ENCODE data around the gene SHROOM3. TPM values are rescaled to one million over a fixed set of nuclear protein-coding genes. Genes with fewer than 3 reads are reported as not detected.
"Not testable (repeated sequence)": the region's sequence is repeated elsewhere in the genome, so short reads cannot be mapped to it uniquely, and the experiment has no call there.

SHROOM3 gene
- total RNA-seq, 1 donor from 2014 or later, result 45.1 TPM

- Histone ChIP-seq H3K36me3 (ENCODE audit: control insufficient read depth, insufficient read depth, low read length) (no peaks in the 10 kb centered on the region), H3K4me3 (ENCODE audit: low read depth, low read length) (no peak overlapping the region), H3K27me3 (ENCODE audit: control insufficient read depth, insufficient read depth, low read length) (no peaks in the 10 kb centered on the region)
- TF ChIP-seq, protein P1, sequence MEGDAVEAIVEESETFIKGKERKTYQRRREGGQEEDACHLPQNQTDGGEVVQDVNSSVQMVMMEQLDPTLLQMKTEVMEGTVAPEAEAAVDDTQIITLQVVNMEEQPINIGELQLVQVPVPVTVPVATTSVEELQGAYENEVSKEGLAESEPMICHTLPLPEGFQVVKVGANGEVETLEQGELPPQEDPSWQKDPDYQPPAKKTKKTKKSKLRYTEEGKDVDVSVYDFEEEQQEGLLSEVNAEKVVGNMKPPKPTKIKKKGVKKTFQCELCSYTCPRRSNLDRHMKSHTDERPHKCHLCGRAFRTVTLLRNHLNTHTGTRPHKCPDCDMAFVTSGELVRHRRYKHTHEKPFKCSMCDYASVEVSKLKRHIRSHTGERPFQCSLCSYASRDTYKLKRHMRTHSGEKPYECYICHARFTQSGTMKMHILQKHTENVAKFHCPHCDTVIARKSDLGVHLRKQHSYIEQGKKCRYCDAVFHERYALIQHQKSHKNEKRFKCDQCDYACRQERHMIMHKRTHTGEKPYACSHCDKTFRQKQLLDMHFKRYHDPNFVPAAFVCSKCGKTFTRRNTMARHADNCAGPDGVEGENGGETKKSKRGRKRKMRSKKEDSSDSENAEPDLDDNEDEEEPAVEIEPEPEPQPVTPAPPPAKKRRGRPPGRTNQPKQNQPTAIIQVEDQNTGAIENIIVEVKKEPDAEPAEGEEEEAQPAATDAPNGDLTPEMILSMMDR (IDR thresholded peaks at IDR 0.05; ENCODE audit: insufficient read depth, low read length, poor library complexity, severe bottlenecking), result no peak
- no peak for DNase-seq (ENCODE audit: low read depth)
These were observed 171.7 kb downstream of the SHROOM3 start for GRCh38 chr4:76606645-76607265.

- DNase-seq (ENCODE audit: low read depth), result no peak
- TF ChIP-seq, protein P1 (IDR thresholded peaks at IDR 0.05; ENCODE audit: insufficient read depth, low read length, poor library complexity, severe bottlenecking), result no peak
- H3K4me3 ChIP-seq (ENCODE audit: low read depth, low read length), result no peak overlapping the region
- no peaks in the 10 kb centered on the region for H3K27me3 ChIP-seq (ENCODE audit: control insufficient read depth, insufficient read depth, low read length)
- no peaks in the 10 kb centered on the region for H3K36me3 ChIP-seq (ENCODE audit: control insufficient read depth, insufficient read depth, low read length)
These were observed 172.3 kb downstream of the SHROOM3 start for GRCh38 chr4:76607266-76607799.

- Histone ChIP-seq H3K4me3 (ENCODE audit: low read depth, low read length) (no peak overlapping the region), H3K27me3 (ENCODE audit: control insufficient read depth, insufficient read depth, low read length) (no peaks in the 10 kb centered on the region), H3K36me3 (ENCODE audit: control insufficient read depth, insufficient read depth, low read length) (no peaks in the 10 kb centered on the region)
- TF ChIP-seq, protein P1 (IDR thresholded peaks at IDR 0.05; ENCODE audit: insufficient read depth, low read length, poor library complexity, severe bottlenecking), result no peak
- DNase-seq (ENCODE audit: low read depth), result no peak
These were observed 172.8 kb downstream of the SHROOM3 start for GRCh38 chr4:76607846-76608245.

GRCh38 chr4:76608549-76608948, 173.5 kb downstream of the SHROOM3 start:
- not testable (repeated sequence) for H3K36me3 ChIP-seq (ENCODE audit: control insufficient read depth, insufficient read depth, low read length); H3K4me3 ChIP-seq (ENCODE audit: low read depth, low read length); DNase-seq (ENCODE audit: low read depth); H3K27me3 ChIP-seq (ENCODE audit: control insufficient read depth, insufficient read depth, low read length)

DNA sequence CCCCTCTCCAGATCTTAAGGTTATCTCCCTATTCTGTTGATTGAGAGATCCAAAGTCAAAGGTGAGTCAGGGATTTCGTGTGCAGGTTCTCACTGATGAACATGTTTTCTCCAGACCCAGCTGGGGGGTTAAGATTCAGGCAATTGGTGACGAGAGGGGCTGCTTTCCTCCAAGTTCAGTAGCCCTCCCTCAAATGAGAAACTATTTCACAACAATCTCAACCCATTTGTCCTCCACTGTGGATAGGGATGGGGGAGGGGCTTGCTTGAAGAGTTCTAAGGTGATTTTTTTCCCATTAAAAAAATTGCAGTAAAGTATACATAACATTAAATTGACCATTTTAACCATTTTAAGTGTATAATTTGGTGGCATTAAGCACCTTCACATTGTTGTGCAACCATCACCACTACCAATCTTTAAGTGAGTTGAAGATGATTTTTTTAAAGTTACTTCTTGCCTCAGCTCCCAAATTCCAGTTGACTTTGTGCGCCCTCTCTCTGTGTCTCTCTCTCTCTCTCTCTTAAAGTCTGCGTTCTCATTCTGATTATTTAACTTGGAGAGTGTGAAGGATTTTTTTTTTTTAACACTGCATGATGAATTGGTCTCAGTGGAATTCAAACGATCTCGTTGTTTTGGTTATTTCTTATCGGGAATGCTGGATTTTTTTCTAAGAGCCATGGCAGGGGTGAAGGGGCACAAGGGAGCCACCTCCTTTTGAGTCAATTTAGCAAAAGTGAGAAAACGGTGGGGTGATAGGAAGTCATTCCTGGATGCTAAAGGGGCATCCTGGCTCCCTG, 175.9 kb downstream of the SHROOM3 start:
- Histone ChIP-seq H3K4me3 (ENCODE audit: low read depth, low read length) (no peak overlapping the region), H3K36me3 (ENCODE audit: control insufficient read depth, insufficient read depth, low read length) (peaks cover 1% of the 10 kb centered on the region), H3K27me3 (ENCODE audit: control insufficient read depth, insufficient read depth, low read length) (no peaks in the 10 kb centered on the region)
- DNase-seq (ENCODE audit: low read depth), result no peak
- TF ChIP-seq, protein P1 (IDR thresholded peaks at IDR 0.05; ENCODE audit: insufficient read depth, low read length, poor library complexity, severe bottlenecking), result no peak

GRCh38 chr4:76611616-76612207, 176.7 kb downstream of the SHROOM3 start:
- no peak for DNase-seq (ENCODE audit: low read depth)
- peaks cover 1% of the 10 kb centered on the region for H3K36me3 ChIP-seq (ENCODE audit: control insufficient read depth, insufficient read depth, low read length)
- H3K27me3 ChIP-seq (ENCODE audit: control insufficient read depth, insufficient read depth, low read length), result no peaks in the 10 kb centered on the region
- TF ChIP-seq, protein P1 (IDR thresholded peaks at IDR 0.05; ENCODE audit: insufficient read depth, low read length, poor library complexity, severe bottlenecking), result no peak
- H3K4me3 ChIP-seq (ENCODE audit: low read depth, low read length), result no peak overlapping the region

All from kidney epithelial cell (primary cell).